ENCODE data around the gene PCCB.
"Not testable (repeated sequence)": the region's sequence is repeated elsewhere in the genome, so short reads cannot be mapped to it uniquely, and the experiment has no call there.

Gene PCCB

DNA sequence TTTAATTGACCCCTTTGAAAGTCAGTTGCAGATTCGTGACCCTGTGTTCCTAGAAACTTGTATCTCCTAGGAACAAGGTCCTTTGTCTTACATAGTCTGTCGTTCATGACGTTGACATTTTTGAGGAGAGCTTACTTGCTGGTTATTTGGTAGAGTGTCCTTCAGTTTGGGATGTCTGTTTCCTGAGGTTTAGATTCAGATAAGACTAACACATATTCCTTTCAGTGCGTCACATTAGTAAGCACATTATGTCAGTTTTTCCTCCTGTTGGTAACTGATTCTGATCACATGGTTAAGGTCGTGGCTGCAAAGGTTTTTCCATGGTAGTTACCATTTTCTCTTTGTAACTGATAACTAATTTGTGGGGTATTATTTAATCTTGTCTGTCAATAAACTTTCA, 80.8 kb downstream of the PCCB start:
- no peak for DNase-seq

DNA sequence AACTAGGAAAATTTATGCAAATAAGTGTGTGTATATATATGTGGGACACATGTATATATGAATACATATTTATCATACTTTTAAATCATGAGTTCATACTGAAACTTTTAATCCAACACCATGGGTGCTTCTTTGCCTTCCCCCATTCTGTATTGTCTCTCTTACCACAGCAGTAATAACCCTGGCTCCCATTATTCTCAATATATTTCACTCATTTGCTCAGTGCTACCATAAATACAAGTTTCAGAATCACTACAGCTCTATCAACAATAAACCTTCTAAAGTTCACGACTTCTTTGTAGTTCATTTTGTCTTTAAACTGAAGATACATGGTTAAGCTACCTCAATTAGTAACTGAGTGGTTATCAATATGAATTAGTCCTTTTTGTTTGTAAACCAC, 82.2 kb downstream of the PCCB start:
- DNase-seq = no peak

- DNase-seq = no peak
These were observed 82.6 kb downstream of the PCCB start for GRCh38 chr3:136332776-136333175.

DNA sequence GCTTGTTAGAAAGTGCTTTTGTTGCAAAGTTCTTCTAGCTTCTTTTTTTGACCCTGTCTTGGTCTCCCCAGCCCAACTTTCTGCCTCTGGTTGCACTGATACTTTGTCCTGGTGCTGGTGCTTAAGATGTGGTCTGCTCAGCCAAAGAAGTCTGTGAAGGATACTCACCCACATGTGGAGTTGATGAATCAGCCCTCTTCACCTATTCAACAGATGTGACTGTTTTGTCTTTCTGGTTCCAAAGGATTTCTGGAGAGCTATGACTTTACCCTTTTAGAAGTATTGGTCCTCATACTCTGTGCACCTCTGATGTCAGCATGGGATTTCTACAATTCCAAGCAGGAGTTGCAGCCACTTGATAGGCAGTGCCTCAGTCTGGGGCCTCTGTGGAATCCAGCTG, 84.1 kb downstream of the PCCB start:
- DNase-seq = no peak

DNA sequence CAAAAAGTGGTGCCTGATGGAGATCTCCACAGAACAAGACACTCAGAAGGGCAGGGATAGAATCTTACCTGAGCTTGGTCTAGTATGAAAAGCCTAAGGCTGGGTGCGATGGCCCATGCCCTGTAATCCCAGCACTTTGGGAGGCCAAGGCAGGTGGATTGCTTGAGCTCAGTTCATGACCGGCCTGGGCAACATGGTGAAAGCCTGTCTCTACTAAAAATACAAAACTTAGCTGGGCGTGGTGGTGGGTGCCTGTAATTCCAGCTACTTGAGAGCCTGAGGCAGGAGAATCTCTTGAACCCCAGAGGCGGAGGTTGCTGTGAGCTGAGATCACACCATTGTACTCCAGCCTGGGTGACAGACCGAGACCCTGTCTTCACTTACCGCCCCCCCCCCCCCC, 84.6 kb downstream of the PCCB start:
- not testable (repeated sequence) for DNase-seq

DNA sequence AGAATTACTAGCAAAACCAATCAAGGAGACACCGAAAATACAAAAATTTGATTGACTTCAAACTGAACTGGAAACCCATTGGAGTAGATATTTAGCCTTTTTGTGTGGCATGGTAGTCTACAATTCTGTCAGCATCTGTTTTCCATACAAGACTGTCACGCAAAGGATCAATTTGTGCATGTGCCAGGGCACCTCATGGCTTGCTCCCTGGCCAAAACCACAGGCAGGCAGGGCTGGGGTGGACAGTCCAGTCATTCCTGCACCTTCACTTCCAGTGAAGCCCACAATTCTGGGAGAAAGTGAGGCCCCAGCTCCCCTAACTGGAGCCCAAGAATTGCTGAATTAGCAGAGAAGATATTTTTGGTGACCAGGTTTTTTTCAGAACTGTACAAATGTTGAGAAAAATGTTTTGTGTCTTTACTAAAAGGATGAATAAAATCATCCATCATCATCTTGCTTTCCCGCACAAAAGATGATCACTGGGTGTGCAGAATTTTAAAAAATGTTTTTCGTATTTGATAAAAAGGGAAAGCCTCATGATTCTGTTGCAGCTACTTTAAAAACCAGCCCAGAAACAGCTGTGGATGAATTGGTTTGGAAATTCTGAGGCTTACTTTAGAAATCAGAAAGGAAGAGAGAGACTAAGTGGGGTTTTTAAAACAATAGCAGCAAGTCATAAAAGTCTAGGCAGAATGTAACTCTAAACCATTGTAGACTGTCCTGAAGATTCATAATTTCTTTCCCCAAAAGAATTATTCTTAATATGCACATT, 86.4 kb downstream of the PCCB start:
- no peak for DNase-seq

DNA sequence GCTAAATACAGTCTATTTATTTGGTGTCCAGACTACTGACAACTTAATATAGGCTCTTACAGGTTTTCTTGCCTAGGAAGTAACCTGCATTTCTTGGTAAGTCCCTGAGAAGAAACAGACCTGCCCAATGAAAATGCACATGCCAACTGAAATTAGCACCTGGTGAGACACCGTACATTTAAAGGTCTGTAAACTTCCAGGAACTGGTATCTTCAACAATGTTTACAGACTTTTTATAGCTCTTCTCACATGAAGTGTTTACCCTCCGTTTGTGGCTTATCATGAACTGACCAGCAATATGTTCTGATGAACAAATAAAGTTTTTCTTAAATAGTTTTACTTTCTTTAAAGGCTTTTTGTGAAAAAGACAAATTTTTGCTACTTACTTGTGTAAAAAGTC, 93.3 kb downstream of the PCCB start:
- DNase-seq = no peak

DNA sequence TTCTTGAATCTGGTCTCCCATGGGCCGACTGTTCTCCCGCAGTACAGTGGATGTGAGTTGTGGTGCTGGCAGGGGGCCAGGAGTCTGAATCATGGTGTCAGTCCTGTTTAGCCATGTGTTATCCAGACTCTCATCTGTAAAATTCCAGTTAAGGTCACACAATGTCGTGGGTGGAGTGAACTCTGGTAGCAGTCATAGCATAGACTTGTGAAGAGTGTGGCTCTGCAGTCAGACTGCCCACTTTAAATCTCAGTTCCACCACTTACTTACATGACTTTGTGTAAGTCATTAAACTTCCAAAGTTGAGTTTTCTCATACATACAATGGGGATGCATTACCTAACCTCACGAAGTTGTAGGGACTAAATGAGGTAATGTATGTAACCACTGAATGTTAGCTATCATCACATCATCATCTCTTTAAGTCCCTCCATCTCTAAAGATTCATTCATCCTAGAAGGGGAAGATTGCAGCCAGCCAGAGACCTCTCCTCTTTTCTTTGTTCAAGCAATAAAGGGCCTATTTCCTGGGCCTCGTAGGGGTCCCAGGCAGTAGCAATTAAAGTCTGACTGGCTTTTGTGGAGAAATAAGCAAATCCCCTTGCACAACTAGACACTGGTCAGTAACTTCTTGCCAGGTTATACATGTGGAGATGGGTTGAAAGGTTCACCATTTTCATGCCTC, 93.9 kb downstream of the PCCB start:
- no peak for DNase-seq

GRCh38 chr3:136346486-136346885, 96.3 kb downstream of the PCCB start:
- no peak for DNase-seq

DNA sequence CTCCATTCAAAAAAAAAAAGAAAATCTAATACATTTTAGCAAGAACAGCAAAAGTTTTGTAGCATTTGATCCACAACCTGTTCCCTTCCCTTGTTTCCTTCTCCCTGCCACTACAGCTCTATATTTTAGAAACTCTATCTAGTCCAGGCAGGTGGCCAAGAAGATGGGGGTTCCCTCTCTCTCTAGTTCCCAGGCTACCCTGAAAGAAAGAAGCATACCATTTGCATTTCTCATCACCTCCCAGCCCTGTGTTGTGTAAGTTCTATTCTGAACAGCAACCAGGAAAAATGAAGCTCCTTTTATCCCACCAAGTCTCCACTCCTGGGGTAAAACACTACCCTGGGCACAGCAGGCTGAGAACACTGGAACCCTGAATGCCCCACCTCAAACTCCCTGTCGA, 100.0 kb downstream of the PCCB start:
- no peak for DNase-seq

- DNase-seq = no peak
These were observed 100.4 kb downstream of the PCCB start for GRCh38 chr3:136350557-136350956.

GRCh38 chr3:136351351-136351750, 101.2 kb downstream of the PCCB start:
- no peak for DNase-seq

GRCh38 chr3:136351905-136352304, 101.8 kb downstream of the PCCB start:
- DNase-seq = no peak

DNA sequence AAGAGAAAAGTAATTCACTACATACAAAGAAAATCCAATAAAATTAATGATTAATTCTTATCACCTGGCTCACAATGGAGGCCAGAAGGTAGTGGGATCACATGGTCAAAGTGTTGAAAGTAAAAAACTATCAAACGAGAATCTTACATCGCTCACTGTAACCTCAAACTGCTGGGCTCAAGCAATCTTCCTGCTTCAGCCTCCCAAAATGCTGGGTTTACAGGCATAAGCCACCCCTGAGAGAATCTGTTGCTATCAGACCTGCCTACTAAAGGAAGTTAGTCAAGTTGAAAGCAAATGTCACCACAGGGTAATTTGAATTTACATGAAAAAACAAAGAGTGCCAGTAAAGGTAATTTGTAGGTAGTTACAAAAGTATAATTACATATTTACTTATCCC, 103.3 kb downstream of the PCCB start:
- DNase-seq = no peak

DNA sequence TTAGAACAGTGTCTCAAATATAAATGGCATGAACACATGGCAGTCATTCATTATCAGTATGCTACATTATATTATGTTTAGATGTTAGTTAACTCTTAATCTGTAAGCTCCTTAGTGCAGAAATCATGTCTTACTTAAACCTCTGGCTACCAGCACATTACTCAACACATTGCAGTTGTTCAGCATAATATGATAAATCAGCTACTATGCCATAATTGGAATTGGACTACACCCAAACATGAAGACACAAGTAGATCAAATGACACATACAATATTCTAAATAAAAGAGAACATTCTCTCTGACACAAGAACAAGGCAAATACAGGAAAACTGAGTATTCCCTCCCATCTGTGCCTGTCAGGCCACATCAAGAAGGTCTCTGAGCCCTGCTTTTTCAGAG, 116.1 kb downstream of the PCCB start:
- peak; percentile 24 for DNase-seq

- DNase-seq = not testable (repeated sequence)
These were observed 125.7 kb downstream of the PCCB start for GRCh38 chr3:136375800-136376199.

DNA sequence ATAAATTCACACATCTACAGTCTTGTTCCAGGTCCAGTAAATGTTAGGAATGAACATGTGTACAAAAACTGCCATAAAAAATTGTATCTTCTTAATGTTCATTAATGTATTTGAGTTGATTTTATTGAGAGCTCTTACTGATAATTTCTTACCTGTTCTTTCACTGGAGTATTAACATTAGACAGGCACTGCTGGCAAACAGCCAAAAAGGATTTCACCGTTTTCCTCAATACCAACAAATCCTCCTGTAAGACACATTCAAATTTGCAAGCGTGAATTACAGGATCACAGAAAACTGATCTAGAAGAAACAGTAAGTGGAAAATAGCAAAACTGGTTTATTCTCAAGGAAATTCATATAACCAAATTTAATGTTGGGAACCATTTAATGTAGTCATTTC, 127.4 kb downstream of the PCCB start:
- DNase-seq = no peak

DNA sequence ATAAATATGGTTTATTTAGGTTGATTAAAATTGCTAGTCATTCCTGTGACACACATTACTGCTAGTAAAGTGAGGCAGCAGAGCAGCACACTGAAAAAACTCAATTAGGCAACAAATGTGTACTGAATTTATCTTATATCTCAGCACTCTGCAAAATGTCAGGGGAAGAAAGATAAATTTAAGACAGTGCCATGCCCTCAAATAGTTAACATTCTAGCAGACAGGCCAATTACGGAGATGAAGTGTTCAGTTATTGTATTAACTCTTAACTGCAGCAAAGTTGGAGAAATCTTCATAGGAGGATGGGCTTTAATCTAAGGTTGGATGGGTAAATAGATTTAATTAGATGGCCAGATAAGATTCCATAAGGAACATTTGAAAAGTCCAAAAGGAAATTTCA, 127.9 kb downstream of the PCCB start:
- no peak for DNase-seq
